GM19043 (cell line): ENCODE measurements around the gene ARHGEF7.
"Not testable (repeated sequence)": the region's sequence is repeated elsewhere in the genome, so short reads cannot be mapped to it uniquely, and the experiment has no call there.

Experiments used
- ATAC-seq: cut with Tn5 transposase; IDR thresholded peaks from one replicate; pipeline ENCODE4 v1.9.1; 2021; ENCODE audit warnings: low read depth; ENCODE audit not compliant: unreplicated experiment

ARHGEF7 gene

DNA sequence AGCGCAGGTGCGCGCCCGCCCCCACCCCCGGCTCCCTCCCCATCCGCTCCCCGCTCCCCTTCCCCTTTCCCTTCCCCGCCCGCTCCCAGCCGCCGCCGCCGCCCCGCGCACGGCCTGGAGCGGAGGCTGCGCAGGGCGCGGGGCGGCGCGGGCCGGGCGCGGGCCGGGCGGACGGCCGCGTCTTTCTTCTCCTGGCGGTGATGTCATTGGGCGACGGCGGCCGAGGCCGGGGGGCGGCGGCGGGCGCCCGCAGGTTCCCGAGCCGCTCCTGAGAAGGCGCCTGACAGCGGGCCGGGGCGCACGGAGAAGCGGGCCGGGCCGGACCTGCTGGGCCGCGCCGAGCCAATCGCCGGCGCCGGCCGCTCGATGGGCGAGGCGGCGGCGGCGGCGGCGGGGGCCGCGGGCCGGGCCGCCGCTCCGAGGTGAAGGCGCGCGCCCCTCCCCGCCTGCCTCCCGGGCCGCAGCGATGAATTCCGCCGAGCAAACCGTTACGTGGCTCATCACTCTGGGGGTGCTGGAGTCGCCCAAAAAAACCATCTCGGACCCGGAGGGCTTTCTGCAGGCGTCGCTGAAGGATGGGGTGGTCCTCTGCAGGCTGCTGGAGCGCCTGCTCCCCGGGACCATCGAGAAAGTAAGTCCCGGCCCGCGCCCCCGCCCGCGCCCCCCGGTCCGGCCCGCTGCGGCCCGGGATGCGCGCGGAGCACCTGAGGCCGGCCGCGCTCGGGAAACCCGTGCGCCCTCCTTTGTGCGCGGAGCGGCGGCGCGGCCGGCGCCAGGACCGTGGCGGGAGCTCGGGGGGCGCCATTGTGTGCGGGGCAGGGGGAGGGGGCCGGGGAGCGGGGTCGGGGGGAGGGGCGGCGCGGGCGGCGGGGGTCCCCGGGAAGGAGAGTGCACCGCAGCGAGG, at the start of gene ARHGEF7:
Gene ARHGEF7, plus strand, starts transcription at position 250 of the 904 bp plus-strand sequence. Its CDS starts 217 bp downstream, at position 467.
- ATAC-seq, result no peak

DNA sequence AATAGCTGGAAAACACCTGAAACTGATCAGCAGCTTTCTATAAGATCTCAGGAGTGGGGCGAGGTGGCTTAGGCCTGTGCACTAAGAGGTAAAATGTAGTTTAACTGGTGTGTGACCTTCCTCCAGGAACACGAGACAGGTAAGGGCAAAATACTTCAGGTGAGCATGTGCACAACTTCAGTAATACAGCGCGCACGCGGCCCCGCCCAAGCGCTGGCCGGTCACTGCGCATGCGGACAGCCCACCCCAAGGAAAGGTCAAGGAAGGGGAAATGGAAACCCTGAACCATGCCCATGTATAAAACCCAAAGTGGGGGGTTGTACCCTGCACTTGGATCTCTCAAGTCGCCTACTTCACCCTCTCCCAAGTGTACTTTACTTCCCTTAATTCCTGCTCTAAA, 49.4 kb upstream of the ARHGEF7 start:
- no peak for ATAC-seq

- no peak for ATAC-seq
Observed at GRCh38 chr13:111066544-111066943, 48.6 kb upstream of the ARHGEF7 start.

GRCh38 chr13:111068009-111068350, 47.1 kb upstream of the ARHGEF7 start:
- ATAC-seq, result no peak

- ATAC-seq, result not testable (repeated sequence)
Observed at GRCh38 chr13:111071120-111071519, 44.0 kb upstream of the ARHGEF7 start.

- ATAC-seq, result not testable (repeated sequence)
Observed at GRCh38 chr13:111071526-111071925, 43.6 kb upstream of the ARHGEF7 start.

DNA sequence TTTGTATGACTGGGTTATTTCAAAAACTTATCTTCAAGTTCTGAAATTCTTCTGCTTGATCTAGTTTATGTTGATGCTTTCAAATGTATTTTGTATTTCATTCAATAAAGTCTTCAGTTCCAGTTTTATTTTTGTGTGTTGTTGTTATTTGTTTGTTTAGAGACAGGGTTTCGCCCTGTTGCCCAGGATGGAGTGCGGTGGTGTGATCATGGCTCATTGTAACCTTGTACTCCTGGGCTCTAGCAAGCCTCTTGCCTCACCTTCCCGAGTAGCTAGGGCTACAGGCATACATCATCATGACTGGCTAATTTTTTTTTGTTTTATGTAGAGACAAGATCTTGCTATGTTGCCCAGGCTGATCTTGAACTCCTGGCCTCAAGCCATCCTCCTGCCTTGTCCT, 40.3 kb upstream of the ARHGEF7 start:
- ATAC-seq, result no peak

DNA sequence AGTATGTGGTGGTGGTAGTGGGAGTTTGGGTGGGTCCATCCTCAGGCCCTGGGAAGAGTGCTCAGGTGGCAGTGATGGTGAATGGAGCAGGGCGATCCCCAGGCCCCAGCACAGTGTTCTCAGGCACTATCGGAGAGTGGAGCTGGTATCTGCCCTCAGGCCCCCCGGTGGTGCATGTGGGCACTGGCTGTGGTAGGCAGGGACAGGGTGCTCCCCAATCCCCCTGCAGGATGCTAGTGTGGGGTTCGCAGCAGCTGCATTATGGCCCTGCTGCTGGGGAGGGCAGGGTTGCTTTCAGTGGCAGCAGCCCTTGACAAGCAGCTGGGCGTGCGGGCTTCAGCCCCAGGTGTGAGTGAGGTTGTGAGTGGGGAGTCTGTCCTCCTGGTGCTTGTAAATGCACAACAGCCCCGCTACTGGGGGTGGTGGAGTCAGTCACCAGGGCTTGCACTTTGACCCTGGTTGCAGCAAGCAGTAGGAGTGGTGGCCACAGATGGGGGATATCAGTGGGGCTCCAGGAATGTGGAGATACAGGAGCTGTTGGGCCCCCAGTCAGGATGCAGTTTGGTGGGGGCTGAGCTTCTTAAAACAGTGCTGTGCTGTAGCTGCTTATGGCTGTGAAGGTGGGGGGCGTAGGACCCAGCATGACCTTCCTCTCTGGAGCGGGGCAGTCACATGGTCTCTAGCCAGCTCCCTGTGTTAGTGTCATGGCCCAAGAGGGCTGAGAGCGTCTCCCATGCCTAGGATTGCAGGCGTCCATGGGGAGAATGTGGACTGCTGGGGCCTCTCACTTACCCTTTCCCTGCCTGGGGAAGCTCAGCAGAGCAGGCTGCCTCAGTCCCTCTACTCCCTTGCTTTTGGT, 38.7 kb upstream of the ARHGEF7 start:
- no peak for ATAC-seq

DNA sequence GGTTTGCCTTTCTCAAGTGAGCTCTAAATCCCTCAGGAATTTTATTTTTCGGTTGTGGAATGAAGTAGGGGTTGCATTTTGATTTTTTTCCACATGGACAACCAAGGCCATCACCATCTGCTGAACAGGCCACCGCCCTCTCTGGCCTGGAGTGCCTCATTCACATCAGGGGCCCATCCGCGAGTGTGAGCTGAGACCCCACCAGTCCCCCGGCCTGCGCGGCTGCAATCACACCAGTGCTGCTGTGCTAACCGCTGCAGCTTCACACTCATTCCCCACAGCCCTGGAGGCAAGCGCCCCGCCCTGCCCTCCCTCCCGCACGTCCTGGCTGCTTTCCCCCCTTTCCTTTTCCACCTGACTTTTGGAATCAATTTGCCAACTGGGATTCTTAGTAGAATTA, 35.7 kb upstream of the ARHGEF7 start:
- no peak for ATAC-seq

- no peak for ATAC-seq
Observed at GRCh38 chr13:111080642-111081041, 34.5 kb upstream of the ARHGEF7 start.

- no peak for ATAC-seq
Observed at GRCh38 chr13:111082240-111082639, 32.9 kb upstream of the ARHGEF7 start.

GRCh38 chr13:111082769-111083168, 32.3 kb upstream of the ARHGEF7 start:
- not testable (repeated sequence) for ATAC-seq

DNA sequence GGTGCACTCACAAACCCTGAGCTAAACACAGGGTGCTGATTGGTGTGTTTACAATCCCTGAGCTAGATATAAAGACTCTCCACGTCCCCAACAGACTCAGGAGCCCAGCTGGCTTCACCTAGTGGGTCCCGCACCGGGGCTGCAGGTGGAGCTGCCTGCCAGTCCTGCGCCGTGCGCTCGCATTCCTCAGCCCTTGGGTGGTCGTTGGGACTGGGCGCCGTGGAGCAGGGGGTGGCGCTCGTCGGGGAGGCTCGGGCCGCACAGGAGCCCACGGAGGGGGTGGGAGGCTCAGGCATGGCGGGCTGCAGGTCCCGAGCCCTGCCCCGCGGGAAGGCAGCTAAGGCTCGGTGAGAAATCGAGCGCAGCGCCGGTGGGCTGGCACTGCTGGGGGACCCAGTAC, 31.4 kb upstream of the ARHGEF7 start:
- ATAC-seq, result not testable (repeated sequence)

DNA sequence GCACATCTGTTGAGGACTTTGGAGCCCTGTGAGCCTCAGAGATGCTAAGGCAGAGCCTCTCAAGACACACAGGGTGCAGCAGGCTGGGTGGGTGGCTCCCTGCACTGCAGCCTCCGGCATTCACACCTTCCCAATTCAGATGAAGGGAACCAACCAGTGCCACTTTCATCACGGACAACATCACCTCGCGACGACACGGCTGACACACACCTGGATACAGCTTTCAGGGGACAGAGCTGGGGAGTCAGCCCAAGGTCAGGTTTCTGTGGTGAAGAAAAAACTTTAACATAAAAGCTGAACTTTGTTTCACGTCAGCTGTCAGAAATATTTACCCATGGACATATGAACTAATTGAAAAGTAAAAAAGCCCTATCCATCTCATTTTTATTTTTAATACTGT, 24.9 kb upstream of the ARHGEF7 start:
- ATAC-seq, result no peak

GRCh38 chr13:111092685-111093084, 22.4 kb upstream of the ARHGEF7 start:
- ATAC-seq, result no peak

GRCh38 chr13:111093136-111093535, 22.0 kb upstream of the ARHGEF7 start:
- ATAC-seq, result no peak

DNA sequence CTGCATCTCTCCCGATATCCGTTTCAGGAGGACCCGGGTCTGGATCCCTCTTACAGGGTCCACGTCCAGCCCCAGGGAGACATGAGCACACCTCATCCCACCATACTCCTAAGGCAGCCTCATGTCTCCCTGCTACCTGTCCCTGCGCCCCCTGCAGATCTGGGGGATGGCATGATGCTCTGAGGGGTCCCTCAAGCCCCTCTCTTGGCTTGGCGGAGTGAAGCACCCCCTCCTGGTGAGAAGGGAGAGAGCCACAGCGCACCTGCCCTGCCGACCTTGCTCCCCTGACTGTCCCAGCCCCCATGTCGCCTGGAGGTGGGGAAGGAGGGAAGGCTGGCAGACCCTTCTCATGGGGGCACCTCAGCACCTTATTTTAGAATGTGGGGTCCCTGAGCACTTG, 21.5 kb upstream of the ARHGEF7 start:
- ATAC-seq, result no peak

GRCh38 chr13:111095031-111095840, 19.9 kb upstream of the ARHGEF7 start:
- no peak for ATAC-seq

GRCh38 chr13:111095911-111096501, 19.1 kb upstream of the ARHGEF7 start:
- no peak for ATAC-seq

DNA sequence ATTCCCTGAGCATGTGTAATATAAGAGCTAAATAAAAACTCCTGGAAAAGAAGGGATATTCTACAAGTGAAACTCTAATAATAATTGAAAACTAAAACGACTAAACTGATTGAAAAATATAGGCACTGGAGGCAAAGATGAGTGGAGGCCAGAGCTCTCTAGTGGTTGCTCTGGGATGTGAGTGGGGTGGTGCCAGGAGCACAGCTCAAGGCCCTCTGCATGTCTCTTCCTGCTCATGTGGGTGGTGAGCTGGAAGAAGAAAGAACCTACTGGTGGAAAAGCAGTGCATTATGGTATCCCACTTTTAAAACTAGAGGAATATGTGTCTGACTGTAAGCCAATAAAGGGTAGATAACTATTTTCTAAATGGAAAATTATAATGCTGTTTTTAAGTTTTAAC, 15.8 kb upstream of the ARHGEF7 start:
- ATAC-seq, result no peak
